Measurements from ENCODE around the gene DNAJB6.

The DNAJB6 gene

DNA sequence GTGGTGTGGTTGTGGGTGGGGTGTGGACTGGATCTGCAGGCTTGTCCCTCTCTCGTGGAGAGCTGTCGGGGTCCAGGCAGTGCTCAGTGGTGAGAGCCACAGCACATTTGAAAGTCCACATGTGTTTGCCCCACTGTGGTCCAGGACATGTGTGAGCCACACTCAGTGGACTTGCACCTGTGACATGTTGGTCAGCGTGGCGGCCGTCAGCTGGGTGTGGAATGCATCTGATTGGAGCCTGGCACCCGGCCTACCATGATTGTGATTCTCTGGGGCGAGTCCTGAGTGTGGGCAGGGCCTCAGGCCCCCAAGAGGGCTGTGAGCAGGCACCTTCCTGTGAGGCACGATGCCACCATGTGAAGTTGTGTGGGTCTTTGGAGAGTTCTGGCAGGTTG lies 77.9 kb downstream of the DNAJB6 start:
- H3K27ac ChIP-seq = no peak overlapping the region
- TF ChIP-seq ZFX (IDR thresholded peaks at IDR 0.05) (no peak), CTCF (conservative IDR thresholded peaks at IDR 0.05) (no peak)

GRCh38 chr7:157415486-157415885 lies 78.7 kb downstream of the DNAJB6 start:
- TF ChIP-seq CTCF (conservative IDR thresholded peaks at IDR 0.05) (no peak), ZFX (IDR thresholded peaks at IDR 0.05) (no peak)
- no peak overlapping the region for H3K27ac ChIP-seq

DNA sequence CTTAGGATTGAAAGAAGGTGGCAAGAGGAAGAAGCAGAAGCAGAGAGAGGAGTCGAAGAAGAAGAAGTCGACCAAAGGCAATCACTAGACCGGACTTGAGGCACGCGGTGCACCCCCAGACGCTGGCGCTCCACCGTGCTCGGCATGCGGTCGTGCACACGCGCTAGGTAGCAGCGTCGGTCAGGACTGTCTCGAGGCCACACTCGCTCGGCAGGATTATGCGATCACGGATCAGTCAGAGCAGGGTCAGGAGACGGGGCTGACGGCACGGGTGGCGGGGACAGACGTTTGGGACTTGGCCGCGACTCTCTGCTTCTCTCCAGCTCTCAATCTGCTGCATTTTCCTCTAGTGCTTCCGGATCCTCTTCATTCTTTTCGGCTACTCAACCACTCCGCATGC lies 79.2 kb downstream of the DNAJB6 start:
- TF ChIP-seq ZFX (IDR thresholded peaks at IDR 0.05) = no peak
- TF ChIP-seq CTCF (conservative IDR thresholded peaks at IDR 0.05) = no peak
- H3K27ac ChIP-seq = no peak overlapping the region

DNA sequence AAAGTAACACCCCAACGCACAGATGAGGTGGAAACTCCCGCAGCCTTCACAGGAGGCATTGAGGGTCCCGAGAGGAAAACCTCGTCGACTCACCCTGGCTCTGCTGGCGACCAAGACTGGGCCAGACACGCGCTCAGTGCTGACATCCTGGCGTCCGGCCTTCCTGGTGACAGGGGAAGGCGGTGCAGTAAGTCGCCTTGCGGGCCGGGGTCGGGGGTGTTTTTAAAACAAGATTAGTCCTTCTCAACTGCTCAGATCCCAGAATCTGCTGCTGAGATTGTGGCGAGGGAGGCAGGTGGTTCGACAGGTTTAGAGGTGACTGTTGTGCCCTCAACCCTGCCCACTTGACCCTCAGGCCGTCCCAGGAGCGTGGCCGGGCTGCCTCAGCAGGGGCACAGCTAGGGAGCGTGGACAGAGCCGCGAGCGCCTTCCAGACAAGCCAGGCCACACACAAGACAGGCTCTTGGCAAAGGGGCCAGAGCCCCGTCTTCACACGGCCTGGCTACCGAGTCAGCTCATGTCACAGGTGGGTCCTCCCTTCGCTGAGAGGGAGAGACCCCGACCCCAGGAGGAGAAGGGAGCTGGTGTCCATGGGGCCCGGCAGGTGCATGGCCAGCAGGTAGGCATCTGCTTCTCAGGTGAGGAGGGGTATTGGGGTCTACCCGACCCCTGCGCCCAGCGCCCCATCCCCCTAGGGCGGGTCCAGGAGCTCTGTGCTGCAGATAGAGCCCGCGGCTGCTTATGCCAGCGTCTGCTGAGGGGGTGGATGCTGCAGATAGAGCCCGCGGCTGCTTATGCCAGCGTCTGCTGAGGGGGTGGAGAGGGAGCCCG lies 81.6 kb downstream of the DNAJB6 start:
- TF ChIP-seq ZFX (IDR thresholded peaks at IDR 0.05) (no peak), CTCF (conservative IDR thresholded peaks at IDR 0.05) (no peak)
- H3K27ac ChIP-seq = no peak overlapping the region

DNA sequence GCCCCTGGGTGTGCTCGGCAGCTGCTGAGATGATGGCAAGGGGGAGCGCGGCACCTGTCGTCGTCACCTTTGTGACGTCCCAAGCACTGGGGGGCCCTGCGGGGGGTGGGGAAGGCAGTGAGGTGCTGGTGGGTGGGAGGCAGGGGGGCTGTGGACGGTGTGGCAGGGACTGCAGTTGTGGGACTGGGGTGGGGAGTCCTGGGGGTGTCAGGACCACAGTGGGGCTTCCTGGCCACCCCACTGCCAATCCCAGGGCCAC lies 82.2 kb downstream of the DNAJB6 start:
- TF ChIP-seq ZFX (IDR thresholded peaks at IDR 0.05) (no peak), CTCF (conservative IDR thresholded peaks at IDR 0.05) (no peak)
- no peak overlapping the region for H3K27ac ChIP-seq

GRCh38 chr7:157422279-157422678 lies 85.5 kb downstream of the DNAJB6 start:
- no peak for TF ChIP-seq CTCF (conservative IDR thresholded peaks at IDR 0.05)
- TF ChIP-seq ZFX (IDR thresholded peaks at IDR 0.05) = no peak
- H3K27ac ChIP-seq = no peak overlapping the region

DNA sequence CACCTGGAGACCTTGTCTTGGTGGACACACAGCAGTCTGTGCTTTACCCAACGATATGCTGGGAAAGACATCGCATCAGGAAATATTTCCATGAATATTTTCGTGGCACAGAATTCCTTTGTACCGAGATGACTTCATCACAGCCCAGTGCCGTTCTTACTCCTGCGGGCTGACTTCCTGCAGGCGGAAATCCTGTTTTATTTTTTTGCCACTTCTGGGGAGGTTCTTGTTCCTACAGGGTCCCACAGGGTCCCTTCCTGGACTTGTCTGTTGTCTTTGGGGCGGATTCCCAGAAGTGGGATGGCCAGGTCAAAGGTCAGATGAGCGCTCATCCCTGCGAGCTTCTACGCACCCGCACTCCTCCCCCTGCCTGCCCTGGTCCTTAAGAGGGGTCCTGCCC lies 86.5 kb downstream of the DNAJB6 start:
- TF ChIP-seq ZFX (IDR thresholded peaks at IDR 0.05) = no peak
- no peak for TF ChIP-seq CTCF (conservative IDR thresholded peaks at IDR 0.05)
- no peak overlapping the region for H3K27ac ChIP-seq

Data from C4-2B (cell line).